Caco-2 (cell line): ENCODE data around the gene GALNT8. TPM values are rescaled to one million over a fixed set of nuclear protein-coding genes. Genes with fewer than 3 reads are reported as not detected.

Experiments used
- BruUV-seq: library from RNA; stranded (reverse); fragments of 400-500 nt; replicated peaks from 2 replicates; lab custom pipeline; 2021; lab: Mats Ljungman, UMichigan
- CTCF ChIA-PET: fragments of 300-600 bp; sonication (Branson Sonifier 250); formaldehyde crosslinking; loops from one replicate; lab custom pipeline; 2022; ENCODE audit warnings: antibody characterized with exemption; lab: Charles Lee
- POLR2A ChIA-PET: fragments of 300-600 bp; sonication (Branson Sonifier 250); formaldehyde crosslinking; loops from one replicate; lab custom pipeline; 2022; ENCODE audit warnings: antibody characterized with exemption; lab: Charles Lee
- DNase-seq, 2 experiments: peaks; one replicate each; pipeline versions ENCODE4 v3.0.0 to v3.0.0-alpha.2; 2020 to 2022
- H3K27me3 ChIP-seq: replicated peaks from 2 replicates; pipeline ENCODE4 v1.6.0; 2011; ENCODE audit warnings: low read length; ENCODE audit not compliant: control insufficient read depth, insufficient read depth
- H3K36me3 ChIP-seq: 2 replicates; pipeline ENCODE4 v1.5.1; 2011; ENCODE audit warnings: low read length; ENCODE audit not compliant: control insufficient read depth, insufficient read depth
- H3K4me1 ChIP-seq: fragments of 250-450 bp; sonication (Bioruptor Pico); 2 replicates; pipeline ENCODE4 v1.5.1; 2020; ENCODE audit warnings: mild to moderate bottlenecking
- H3K4me3 ChIP-seq: 2 replicates; pipeline ENCODE4 v1.5.1; 2011; ENCODE audit warnings: low read depth, mild to moderate bottlenecking, control low read depth, low read length
- H3K9me3 ChIP-seq: fragments of 250-450 bp; sonication (Bioruptor Pico); 2 replicates; pipeline ENCODE4 v1.5.1; 2020; ENCODE audit warnings: mild to moderate bottlenecking, moderate library complexity
- H3K27ac Mint-ChIP-seq: one replicate; pipeline ENCODE4 v1.8.0; 2022; ENCODE audit warnings: mixed read lengths; ENCODE audit not compliant: unreplicated experiment
- H3K27me3 Mint-ChIP-seq: one replicate; pipeline ENCODE4 v1.8.0; 2022; ENCODE audit warnings: mixed read lengths; ENCODE audit not compliant: insufficient read depth, unreplicated experiment
- H3K36me3 Mint-ChIP-seq: one replicate; pipeline ENCODE4 v1.8.0; 2022; ENCODE audit warnings: mild to moderate bottlenecking, mixed read lengths; ENCODE audit not compliant: insufficient read depth, unreplicated experiment
- H3K4me1 Mint-ChIP-seq: one replicate; pipeline ENCODE4 v1.8.0; 2022; ENCODE audit warnings: low read depth, mixed read lengths; ENCODE audit not compliant: unreplicated experiment
- H3K4me3 Mint-ChIP-seq: one replicate; pipeline ENCODE4 v1.8.0; 2022; ENCODE audit warnings: mild to moderate bottlenecking, moderate library complexity, mixed read lengths; ENCODE audit not compliant: unreplicated experiment
- H3K9me3 Mint-ChIP-seq: one replicate; pipeline ENCODE4 v1.8.0; 2022; ENCODE audit warnings: mixed read lengths; ENCODE audit not compliant: unreplicated experiment
- CTCF ChIP-seq, 2 experiments: fragments of 200-600 bp in 1 of 2; IDR thresholded peaks; 1 replicate in 1 of 2; 2 replicates in 1 of 2; pipeline versions ENCODE4 v1.5.1 to v1.8.0; 2011 to 2022; ENCODE audit warnings: antibody characterized with exemption in 1 of 2, control low read depth in 1 of 2, inconsistent platforms in 1 of 2, low read depth in 1 of 2, low read length in 1 of 2, mild to moderate bottlenecking in 1 of 2, moderate library complexity in 1 of 2; ENCODE audit not compliant: insufficient read depth in 1 of 2, severe bottlenecking in 1 of 2, unreplicated experiment in 1 of 2
- intact Hi-C: fragments of 100-400 bp; cut with micrococcal nuclease; formaldehyde crosslinking; loops from one replicate; pipeline ENCODE4 v1.10.0; 2022; ENCODE audit not compliant: unreplicated experiment
- total RNA-seq: library from RNA; stranded (reverse); gene quantifications from 2 replicates; pipeline ENCODE4 v1.2.3, GENCODE V29; 2022

Gene GALNT8
- total RNA-seq, 1 experiment from 2014 or later, result not detected

- no peak overlapping the region for H3K4me3 Mint-ChIP-seq
- no peaks in the 10 kb centered on the region for H3K36me3 Mint-ChIP-seq
- no peak overlapping the region for H3K27ac Mint-ChIP-seq
- CTCF ChIA-PET, result interaction anchor here (1.0 kb wide), 1 partner anchor 55 kb away, joined by 3 read pairs; no protein-coding TSS in a partner anchor
- H3K4me1 ChIP-seq, result no peaks in the 10 kb centered on the region
- H3K4me1 Mint-ChIP-seq, result no peaks in the 10 kb centered on the region
- BruUV-seq, result no TSS peak
- no peaks in the 10 kb centered on the region for H3K9me3 ChIP-seq
- intact Hi-C loops, result no loop called here
- peaks cover 23% of the 10 kb centered on the region for H3K27me3 Mint-ChIP-seq
- POLR2A ChIA-PET, result no interaction called here
- H3K36me3 ChIP-seq, result no peaks in the 10 kb centered on the region
- H3K4me3 ChIP-seq, result no peak overlapping the region
- no peak for TF ChIP-seq CTCF (IDR thresholded peaks at IDR 0.05; ENCODE audit: insufficient read depth in 1 of 2, low read depth in 1 of 2, low read length in 1 of 2, severe bottlenecking in 1 of 2, unreplicated experiment in 1 of 2)
- no peaks in the 10 kb centered on the region; the same call in 1 of the 2 replicates for H3K27me3 ChIP-seq
- no peaks in the 10 kb centered on the region for H3K9me3 Mint-ChIP-seq
- DNase-seq, result no peak
These were observed 80.4 kb downstream of the GALNT8 start for GRCh38 chr12:4800555-4800954.

GRCh38 chr12:4802841-4803240 lies 82.6 kb downstream of the GALNT8 start:
- Histone ChIP-seq H3K9me3 (no peaks in the 10 kb centered on the region), H3K4me1 (no peaks in the 10 kb centered on the region), H3K36me3 (no peaks in the 10 kb centered on the region), H3K4me3 (no peak overlapping the region), H3K27me3 (no peaks in the 10 kb centered on the region; the same call in 1 of the 2 replicates)
- no peak for TF ChIP-seq CTCF (IDR thresholded peaks at IDR 0.05; ENCODE audit: insufficient read depth in 1 of 2, low read depth in 1 of 2, low read length in 1 of 2, severe bottlenecking in 1 of 2, unreplicated experiment in 1 of 2)
- DNase-seq, result no peak
- H3K36me3 Mint-ChIP-seq, result no peaks in the 10 kb centered on the region
- peaks cover 25% of the 10 kb centered on the region for H3K27me3 Mint-ChIP-seq
- intact Hi-C loops, result no loop called here
- H3K4me3 Mint-ChIP-seq, result no peak overlapping the region
- H3K9me3 Mint-ChIP-seq, result no peaks in the 10 kb centered on the region
- POLR2A ChIA-PET, result no interaction called here
- CTCF ChIA-PET, result interaction anchor here (0.5 kb wide), 1 partner anchor 91 kb away, joined by 4 read pairs; no protein-coding TSS in a partner anchor
- BruUV-seq, result no TSS peak
- no peaks in the 10 kb centered on the region for H3K4me1 Mint-ChIP-seq
- no peak overlapping the region for H3K27ac Mint-ChIP-seq

- H3K4me1 ChIP-seq, result no peaks in the 10 kb centered on the region
- H3K4me1 Mint-ChIP-seq, result no peaks in the 10 kb centered on the region
- no peaks in the 10 kb centered on the region for H3K9me3 Mint-ChIP-seq
- no peak overlapping the region for H3K27ac Mint-ChIP-seq
- no peaks in the 10 kb centered on the region for H3K36me3 Mint-ChIP-seq
- no peaks in the 10 kb centered on the region for H3K36me3 ChIP-seq
- no TSS peak for BruUV-seq
- no peaks in the 10 kb centered on the region for H3K9me3 ChIP-seq
- peaks cover 18% of the 10 kb centered on the region for H3K27me3 Mint-ChIP-seq
- no peak overlapping the region for H3K4me3 Mint-ChIP-seq
- no peak for DNase-seq
- ChIA-PET POLR2A (no interaction called here), CTCF (no interaction called here)
- intact Hi-C loops, result no loop called here
- no peak overlapping the region for H3K4me3 ChIP-seq
- H3K27me3 ChIP-seq, result no peaks in the 10 kb centered on the region
- no peak for TF ChIP-seq CTCF (IDR thresholded peaks at IDR 0.05; ENCODE audit: insufficient read depth in 1 of 2, low read depth in 1 of 2, low read length in 1 of 2, severe bottlenecking in 1 of 2, unreplicated experiment in 1 of 2)
These were observed 86.4 kb downstream of the GALNT8 start for GRCh38 chr12:4806439-4807115.
